K562 (cell line): ENCODE measurements around the gene RHOBTB3. TPM values are rescaled to one million over a fixed set of nuclear protein-coding genes. Genes with fewer than 3 reads are reported as not detected.
A peak's percentile ranks its signal among the peaks of the same experiment; 100 is the strongest.

Experiments
- ARNT ChIP-seq, 2 experiments: fragments of 450-650 bp; IDR thresholded peaks; 2 replicates each; pipeline ENCODE4 v1.6.1; 2016; ENCODE audit warnings: mild to moderate bottlenecking in 1 of 2
- BCLAF1 ChIP-seq, 2 experiments: fragments of 450-650 bp in 1 of 2; IDR thresholded peaks; 2 replicates each; pipeline ENCODE4 v1.6.1; 2011 to 2017; ENCODE audit warnings: low read depth in 2 of 2, antibody characterized with exemption in 1 of 2, borderline replicate concordance in 1 of 2, low read length in 1 of 2, mild to moderate bottlenecking in 1 of 2, mixed read lengths in 1 of 2; ENCODE audit not compliant: control insufficient read depth in 1 of 2
- BRD9 ChIP-seq: fragments of 450-650 bp; IDR thresholded peaks from 2 replicates; pipeline ENCODE4 v1.6.1; 2018; ENCODE audit warnings: low read depth; ENCODE audit not compliant: partially characterized antibody
- CREB1 ChIP-seq, 2 experiments: sonication (generic) in 1 of 2; formaldehyde crosslinking in 1 of 2; IDR thresholded peaks; 2 replicates each; pipeline versions ENCODE4 v1.6.1 to v1.8.0; 2012 to 2022; ENCODE audit warnings: inconsistent platforms in 1 of 2, mild to moderate bottlenecking in 1 of 2, missing genetic modification reagents in 1 of 2, moderate library complexity in 1 of 2
- GATA2 ChIP-seq: sonication (generic); formaldehyde crosslinking; IDR thresholded peaks from 2 replicates; pipeline ENCODE4 v1.4.0; 2020; ENCODE audit warnings: mild to moderate bottlenecking, missing genetic modification reagents
- HMBOX1 ChIP-seq: sonication (generic); IDR thresholded peaks from 2 replicates; pipeline ENCODE4 v1.6.1; 2016
- KLF16 ChIP-seq: IDR thresholded peaks from 2 replicates; pipeline ENCODE4 v1.6.1; 2016; ENCODE audit warnings: antibody characterized with exemption
- LCOR ChIP-seq: sonication (generic); formaldehyde crosslinking; IDR thresholded peaks from 2 replicates; pipeline ENCODE4 v1.8.0; 2022; ENCODE audit warnings: mild to moderate bottlenecking, missing genetic modification reagents
- MEF2D ChIP-seq: conservative IDR thresholded peaks from 2 replicates; pipeline ENCODE4 v1.6.1; 2016; ENCODE audit warnings: low read depth, missing genetic modification characterization, missing compliant biosample characterization
- POLR2AphosphoS2 ChIP-seq: IDR thresholded peaks from 2 replicates; pipeline ENCODE4 v1.6.1; 2012; ENCODE audit warnings: low read length, improper control_type of control experiment
- POLR3G ChIP-seq: IDR thresholded peaks from 2 replicates; pipeline ENCODE4 v1.6.1; 2011; ENCODE audit not compliant: insufficient read length, insufficient replicate concordance; ENCODE audit errors: extremely low read depth
- SIX5 ChIP-seq, 2 experiments: IDR thresholded peaks; 2 replicates each; pipeline ENCODE4 v1.6.1; 2011; ENCODE audit warnings: low read length in 2 of 2, borderline replicate concordance in 1 of 2, low read depth in 1 of 2, mild to moderate bottlenecking in 1 of 2, moderate library complexity in 1 of 2; ENCODE audit not compliant: insufficient read depth in 1 of 2
- STAT5B ChIP-seq: fragments of 250-450 bp; sonication (Bioruptor Pico); IDR thresholded peaks from 2 replicates; pipeline ENCODE4 v1.8.0; 2021; ENCODE audit warnings: mild to moderate bottlenecking, inconsistent platforms
- SUPT5H ChIP-seq: fragments of 450-650 bp; IDR thresholded peaks from 2 replicates; pipeline ENCODE4 v1.6.1; 2016
- TCF3 ChIP-seq: sonication (generic); formaldehyde crosslinking; IDR thresholded peaks from 2 replicates; pipeline ENCODE4 v1.4.0; 2020; ENCODE audit warnings: mild to moderate bottlenecking, missing genetic modification reagents
- TCF7 ChIP-seq: sonication (generic); IDR thresholded peaks from 2 replicates; pipeline ENCODE4 v1.6.1; 2016; ENCODE audit warnings: antibody characterized with exemption, borderline replicate concordance
- THRA ChIP-seq: fragments of 450-650 bp; IDR thresholded peaks from 2 replicates; pipeline ENCODE4 v1.6.1; 2017; ENCODE audit warnings: mild to moderate bottlenecking, moderate library complexity
- TRIM24 ChIP-seq, 2 experiments: fragments of 450-650 bp; IDR thresholded peaks; 2 replicates each; pipeline ENCODE4 v1.6.1; 2016
- ZNF12 ChIP-seq: sonication (generic); formaldehyde crosslinking; IDR thresholded peaks from 2 replicates; pipeline ENCODE4 v1.4.0; 2020; ENCODE audit warnings: mild to moderate bottlenecking, missing genetic modification reagents
- ZNF263 ChIP-seq: sonication (generic); formaldehyde crosslinking; IDR thresholded peaks from 2 replicates; pipeline ENCODE4 v1.8.0; 2022; ENCODE audit warnings: mild to moderate bottlenecking, missing genetic modification reagents, borderline replicate concordance
- ZNF512 ChIP-seq: IDR thresholded peaks from 2 replicates; pipeline ENCODE4 v1.6.1; 2016; ENCODE audit warnings: missing genetic modification characterization, missing compliant biosample characterization
- ZNF589 ChIP-seq: fragments of 200-800 bp; sonication (Bioruptor generic); IDR thresholded peaks from 2 replicates; pipeline ENCODE4 v1.6.1; 2016; ENCODE audit warnings: low read depth, missing genetic modification characterization, missing compliant biosample characterization
- polyA plus RNA-seq, 8 experiments: library from polyadenylated mRNA; depleted of rRNA in 4 of 8; stranded (reverse) in 5 of 8; unstranded in 3 of 8; fragments of >200 nt; fragmentation: Nextera tagmentation in 2 of 8; fragmentation: Illumina TruSeq in 1 of 8; extraction: Ambion mirVana in 2 of 8; extraction: Trizol in 1 of 8; gene quantifications; 2 replicates each; pipeline versions ENCODE4 v1.2.1 to v1.2.3, GENCODE V29; 2011 to 2014; ENCODE audit warnings: inconsistent platforms in 1 of 8, missing spikeins in 1 of 8
- total RNA-seq, 7 experiments: library from RNA; depleted of rRNA in 6 of 7; stranded (reverse); fragments of >200 nt in 6 of 7; fragmentation: Illumina TruSeq in 2 of 7; extraction: Trizol in 2 of 7; gene quantifications; 2 replicates each; pipeline versions ENCODE4 v1.2.1 to v1.2.3, GENCODE V29; 2011 to 2021; ENCODE audit warnings: low replicate concordance in 1 of 7

The RHOBTB3 gene
- total and polyA plus RNA-seq, 9 of the 15 experiments (the other 6 are each of a cell fraction or from before 2014, with no cell fraction given): 39.7 to 143 (median 115) TPM

- TF ChIP-seq POLR3G (no peak), THRA (no peak), SUPT5H (no peak), TCF7 (no peak), LCOR (no peak), SIX5 (IDR thresholded peaks at IDR 0.05; ENCODE audit: borderline replicate concordance in 1 of 2, insufficient read depth in 1 of 2, low read depth in 1 of 2, low read length in 2 of 2) (no peak), CREB1 (IDR thresholded peaks at IDR 0.05) (peak; percentile 44; the same call in 1 of the 2 replicates), CREB1 (CRISPR knock-in tag; IDR thresholded peaks at IDR 0.05) (no peak), POLR2AphosphoS2 (no peak), ARNT (IDR thresholded peaks at IDR 0.05) (0 out of 4 replicates have a peak, but pooled peaks of 1 of the 2 experiments have one; percentile 13), ZNF263 (CRISPR knock-in tag) (no peak), STAT5B (CRISPR knock-in tag) (no peak), KLF16 (0 out of 2 replicates have a peak, but pooled peaks have one; percentile 6), ZNF512 (no peak), TRIM24 (IDR thresholded peaks at IDR 0.05) (no peak), TCF3 (CRISPR knock-in tag) (no peak), GATA2 (no peak), ZNF589 (CRISPR knock-in tag) (0 out of 2 replicates have a peak, but pooled peaks have one; percentile 43), MEF2D (tag) (no peak), BCLAF1 (IDR thresholded peaks at IDR 0.05; ENCODE audit: borderline replicate concordance in 1 of 2, control insufficient read depth in 1 of 2, low read depth in 2 of 2, low read length in 1 of 2) (0 out of 4 replicates have a peak, but pooled peaks of 1 of the 2 experiments have one; percentile 64), ZNF12 (CRISPR knock-in tag) (no peak), BRD9 (no peak), HMBOX1 (peak; percentile 90)
These were observed 21.0 kb upstream of the RHOBTB3 start (continued) for GRCh38 chr5:95709967-95710650.
